K562 (cell line): Measurements from ENCODE around the gene ADD1. TPM values are rescaled to one million over a fixed set of nuclear protein-coding genes. Genes with fewer than 3 reads are reported as not detected.

Source experiments
- ATAC-seq: fragments of 200-7000 bp; cut with Tn5 transposase; 3 replicates; pipeline ENCODE4 v1.9.1; 2020; ENCODE audit warnings: moderate library complexity
- BruUV-seq: library from RNA; stranded (reverse); fragments of 400-500 nt; replicated peaks from 2 replicates; lab custom pipeline; 2021; lab: Mats Ljungman, UMichigan
- CTCF ChIA-PET: fragments of 300-600 bp; formaldehyde crosslinking; extraction: SDS; loops from one replicate; lab custom pipeline; 2021; ENCODE audit warnings: low intra/inter-chr PET ratio; lab: Yijun Ruan, JAX
- POLR2A ChIA-PET: fragments of 300-600, 350-650 bp; sonication (Branson Sonifier 250); formaldehyde crosslinking; extraction: SDS; loops from one replicate; lab custom pipeline; 2021; ENCODE audit warnings: antibody characterized with exemption, inconsistent platforms; lab: Yijun Ruan, JAX
- DNase-seq, 4 experiments: peaks; one replicate each; pipeline versions ENCODE4 v3.0.0 to v3.0.0-alpha.2; 2011 to 2018; ENCODE audit warnings: low spot score in 3 of 4, mixed read lengths in 3 of 4; ENCODE audit errors: extremely low read depth in 1 of 4
- FAIRE-seq: peaks from 2 replicates; lab custom pipeline; 2011; peaks lifted over from hg19 to GRCh38; lab: Jason Lieb, UNC
- H2AFZ ChIP-seq: 2 replicates; pipeline ENCODE4 v1.6.0; 2011; ENCODE audit warnings: low read depth, low read length, control low read depth, inconsistent platforms
- H3K27ac ChIP-seq: fragments of 200-600 bp; 3 replicates; pipeline ENCODE4 v1.8.0; 2011; ENCODE audit warnings: low read depth, mild to moderate bottlenecking, control low read depth, inconsistent platforms, low read length, moderate library complexity, mixed read lengths; ENCODE audit errors: extremely low read depth
- H3K27me3 ChIP-seq, 2 experiments: fragments of 300-600 bp in 1 of 2; 2 replicates in 1 of 2; 3 replicates in 1 of 2; pipeline versions ENCODE4 v1.6.0 to v1.8.0; 2011; ENCODE audit warnings: inconsistent platforms in 2 of 2, low read length in 2 of 2, mild to moderate bottlenecking in 1 of 2, mixed read lengths in 1 of 2, moderate library complexity in 1 of 2; ENCODE audit not compliant: control insufficient read depth in 2 of 2, insufficient read depth in 2 of 2
- H3K36me3 ChIP-seq: fragments of 300-600 bp; 3 replicates; pipeline ENCODE4 v1.8.0; 2011; ENCODE audit warnings: mild to moderate bottlenecking, low read length, inconsistent platforms; ENCODE audit not compliant: control insufficient read depth, insufficient read depth
- H3K4me1 ChIP-seq, 2 experiments: fragments of 200-600 bp in 1 of 2; replicated peaks in 1 of 2; 2 replicates in 1 of 2; 3 replicates in 1 of 2; pipeline versions ENCODE4 v1.5.1 to v1.8.0; 2011; ENCODE audit warnings: inconsistent platforms in 2 of 2, low read length in 2 of 2, mild to moderate bottlenecking in 1 of 2, mixed read lengths in 1 of 2, moderate library complexity in 1 of 2; ENCODE audit not compliant: control insufficient read depth in 2 of 2, insufficient read depth in 2 of 2
- H3K4me2 ChIP-seq: 2 replicates; pipeline ENCODE4 v1.6.1; 2011; ENCODE audit warnings: low read length, control low read depth, inconsistent platforms, mixed read lengths; ENCODE audit not compliant: insufficient read depth
- H3K4me3 ChIP-seq: fragments of 200-600 bp; sonication (generic), shearing (Covaris generic); 2 replicates; pipeline ENCODE4 v1.5.1; 2016; ENCODE audit warnings: control low read depth, inconsistent platforms
- H3K79me2 ChIP-seq: fragments of 200-600 bp; 3 replicates; pipeline ENCODE4 v1.8.0; 2011; ENCODE audit warnings: low read length, inconsistent platforms; ENCODE audit not compliant: control insufficient read depth, insufficient read depth
- H3K9ac ChIP-seq, 2 experiments: 2 replicates each; pipeline versions ENCODE4 v1.6.0 to v1.6.1; 2011; ENCODE audit warnings: low read depth in 2 of 2, low read length in 2 of 2, control low read depth in 1 of 2, inconsistent platforms in 1 of 2, mild to moderate bottlenecking in 1 of 2, mixed read lengths in 1 of 2; ENCODE audit not compliant: insufficient read depth in 1 of 2
- H3K9me1 ChIP-seq: one replicate; pipeline ENCODE4 v1.6.0; 2011; ENCODE audit warnings: inconsistent platforms, mild to moderate bottlenecking, low read length, moderate library complexity; ENCODE audit not compliant: control insufficient read depth, insufficient read depth
- H3K9me3 ChIP-seq: replicated peaks from 2 replicates; pipeline ENCODE4 v1.5.1; 2011; ENCODE audit warnings: low read depth, low read length, inconsistent platforms; ENCODE audit not compliant: control insufficient read depth, insufficient read depth
- H4K20me1 ChIP-seq: replicated peaks from 2 replicates; pipeline ENCODE4 v1.6.1; 2011; ENCODE audit warnings: low read length, inconsistent platforms, mixed read lengths; ENCODE audit not compliant: control insufficient read depth, insufficient read depth
- FOSL1 ChIP-seq: fragments of 200-800 bp; sonication (Bioruptor generic); conservative IDR thresholded peaks from 2 replicates; pipeline ENCODE4 v1.6.1; 2016; ENCODE audit warnings: missing genetic modification characterization, missing compliant biosample characterization
- HDAC6 ChIP-seq: IDR thresholded peaks from 2 replicates; pipeline ENCODE4 v1.6.1; 2012; ENCODE audit warnings: low read depth, mild to moderate bottlenecking, control low read depth, inconsistent platforms, low read length, moderate library complexity
- MAFF ChIP-seq: IDR thresholded peaks from 2 replicates; pipeline ENCODE4 v1.6.1; 2012; ENCODE audit warnings: low read length, improper control_type of control experiment
- MED1 ChIP-seq: sonication (generic); formaldehyde crosslinking; IDR thresholded peaks from 2 replicates; pipeline ENCODE4 v1.8.1; 2023; ENCODE audit warnings: missing genetic modification reagents, borderline replicate concordance
- MLX ChIP-seq, 2 experiments: fragments of 450-650 bp in 1 of 2; sonication (generic) in 1 of 2; formaldehyde crosslinking; conservative IDR thresholded peaks; 2 replicates each; pipeline versions ENCODE4 v1.4.0 to v1.8.1; 2020 to 2022; ENCODE audit warnings: mild to moderate bottlenecking in 1 of 2, missing genetic modification reagents in 1 of 2
- MYNN ChIP-seq, 2 experiments: sonication (generic); formaldehyde crosslinking in 1 of 2; IDR thresholded peaks; 2 replicates each; pipeline versions ENCODE4 v1.5.0 to v1.6.1; 2016 to 2020; ENCODE audit warnings: antibody characterized with exemption in 1 of 2, missing genetic modification reagents in 1 of 2
- NFYB ChIP-seq: IDR thresholded peaks from 2 replicates; pipeline ENCODE4 v1.6.1; 2011; ENCODE audit warnings: mild to moderate bottlenecking, moderate library complexity; ENCODE audit not compliant: insufficient read length; ENCODE audit errors: extremely low read depth
- PHTF2 ChIP-seq: fragments of 250-450 bp; sonication (Bioruptor Pico); IDR thresholded peaks from 2 replicates; pipeline ENCODE4 v1.5.0; 2021; ENCODE audit warnings: mild to moderate bottlenecking
- TAF15 ChIP-seq: fragments of 200-400 bp; formaldehyde crosslinking; IDR thresholded peaks from 2 replicates; pipeline ENCODE4 v1.6.1; 2017; ENCODE audit warnings: mild to moderate bottlenecking, low read depth, low read length, moderate library complexity
- TEAD2 ChIP-seq: fragments of 450-650 bp; IDR thresholded peaks from 2 replicates; pipeline ENCODE4 v1.6.1; 2016; ENCODE audit warnings: missing genetic modification characterization, control low read depth, missing compliant biosample characterization
- ZNF280B ChIP-seq: fragments of 250-450 bp; sonication (Bioruptor Pico); IDR thresholded peaks from 2 replicates; pipeline ENCODE4 v1.5.1; 2021; ENCODE audit warnings: mild to moderate bottlenecking
- ZSCAN32 ChIP-seq: fragments of 450-650 bp; formaldehyde crosslinking; IDR thresholded peaks from 2 replicates; pipeline ENCODE4 v1.4.0; 2020; ENCODE audit warnings: mild to moderate bottlenecking, moderate library complexity
- WGBS: fragments of 100-300 bp; shearing (Covaris generic); methylation state at CpG from one replicate; pipeline ENCODE4 v1.1.6; 2016; ENCODE audit warnings: low coverage, mixed read lengths; ENCODE audit not compliant: insufficient coverage; ENCODE audit errors: missing lambda C conversion rate; 5-methylcytosine and 5-hydroxymethylcytosine counted together
- in situ Hi-C: fragments of 300-500 bp; cut with MboI; formaldehyde crosslinking; loops from 4 replicates; pipeline ENCODE4 v1.15.0; 2018; ENCODE audit warnings: inconsistent platforms, mixed read lengths
- intact Hi-C: fragments of 100-400 bp; cut with micrococcal nuclease; formaldehyde crosslinking; loops from 2 replicates; pipeline ENCODE4 v1.14.2; 2022
- polyA plus RNA-seq, 8 experiments: library from polyadenylated mRNA; depleted of rRNA in 4 of 8; stranded (reverse) in 5 of 8; unstranded in 3 of 8; fragments of >200 nt; fragmentation: Nextera tagmentation in 2 of 8; fragmentation: Illumina TruSeq in 1 of 8; extraction: Ambion mirVana in 2 of 8; extraction: Trizol in 1 of 8; gene quantifications; 2 replicates each; pipeline versions ENCODE4 v1.2.1 to v1.2.3, GENCODE V29; 2011 to 2014; ENCODE audit warnings: inconsistent platforms in 1 of 8, missing spikeins in 1 of 8
- total RNA-seq, 7 experiments: library from RNA; depleted of rRNA in 6 of 7; stranded (reverse); fragments of >200 nt in 6 of 7; fragmentation: Illumina TruSeq in 2 of 7; extraction: Trizol in 2 of 7; gene quantifications; 2 replicates each; pipeline versions ENCODE4 v1.2.1 to v1.2.3, GENCODE V29; 2011 to 2021; ENCODE audit warnings: low replicate concordance in 1 of 7
- TF ChIP-seq, protein P1 (sequence below): fragments of 250-450 bp; sonication (Bioruptor Pico); IDR thresholded peaks from 2 replicates; pipeline ENCODE4 v1.8.0; 2022; ENCODE audit warnings: inconsistent platforms
- TF ChIP-seq, protein P2 (sequence below): fragments of 200-800 bp; sonication (Bioruptor generic); IDR thresholded peaks from 2 replicates; pipeline ENCODE4 v1.6.1; 2017; ENCODE audit warnings: missing genetic modification characterization, missing compliant biosample characterization

Gene ADD1
- total and polyA plus RNA-seq, 9 of the 15 experiments (the other 6 are each of a cell fraction or from before 2014, with no cell fraction given): 17.5 to 153 (median 74.0) TPM

DNA sequence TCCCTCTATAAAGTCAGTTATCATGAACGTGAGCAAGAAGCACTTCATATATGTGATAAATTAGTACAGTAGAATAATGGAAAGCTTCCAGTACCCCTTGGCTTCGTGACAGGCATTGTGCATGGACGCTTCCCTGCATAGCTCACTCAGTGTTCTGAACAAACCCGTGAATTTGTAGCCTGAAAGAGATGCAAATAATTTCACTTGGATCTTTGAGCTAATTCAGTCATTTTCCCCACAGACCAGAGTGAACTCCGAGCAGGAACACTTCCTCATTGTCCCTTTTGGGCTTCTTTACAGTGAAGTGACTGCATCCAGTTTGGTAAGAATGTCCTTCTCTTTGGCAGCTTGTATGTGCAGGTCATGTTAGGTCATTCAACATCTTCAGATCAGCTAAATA lies 50.1 kb downstream of the ADD1 start:
- CTCF ChIA-PET: no interaction called here
- no peak for FAIRE-seq
- intact Hi-C loops: no loop called here

More for the DNA sequence above, 50.1 kb downstream of the ADD1 start:
- no TSS peak for BruUV-seq
- POLR2A ChIA-PET: interaction anchor here (0.6 to 0.7 kb wide), 2 partner anchors 15 to 34 kb away, joined by 3 read pairs; no protein-coding TSS in a partner anchor
- Histone ChIP-seq H3K4me1 (no peaks in the 10 kb centered on the region), H3K36me3 (peaks cover 49% of the 10 kb centered on the region; the same call in 2 of the 3 replicates), H4K20me1 (no peaks in the 10 kb centered on the region), H3K79me2 (no peaks in the 10 kb centered on the region), H3K27me3 (no peaks in the 10 kb centered on the region), H3K9me3 (no peaks in the 10 kb centered on the region), H3K9me1 (no peaks in the 10 kb centered on the region), H3K4me3 (no peak overlapping the region), H2AFZ (no peak overlapping the region), H3K9ac (no peak overlapping the region), H3K4me2 (no peak overlapping the region), H3K27ac (no peak overlapping the region)
- in situ Hi-C loops: no loop called here
- TF ChIP-seq MAFF: no peak
- no peak for TF ChIP-seq HDAC6
- TF ChIP-seq PHTF2 (CRISPR knock-in tag): no peak
- no peak for TF ChIP-seq MED1 (CRISPR knock-in tag)
- TF ChIP-seq, protein P1, sequence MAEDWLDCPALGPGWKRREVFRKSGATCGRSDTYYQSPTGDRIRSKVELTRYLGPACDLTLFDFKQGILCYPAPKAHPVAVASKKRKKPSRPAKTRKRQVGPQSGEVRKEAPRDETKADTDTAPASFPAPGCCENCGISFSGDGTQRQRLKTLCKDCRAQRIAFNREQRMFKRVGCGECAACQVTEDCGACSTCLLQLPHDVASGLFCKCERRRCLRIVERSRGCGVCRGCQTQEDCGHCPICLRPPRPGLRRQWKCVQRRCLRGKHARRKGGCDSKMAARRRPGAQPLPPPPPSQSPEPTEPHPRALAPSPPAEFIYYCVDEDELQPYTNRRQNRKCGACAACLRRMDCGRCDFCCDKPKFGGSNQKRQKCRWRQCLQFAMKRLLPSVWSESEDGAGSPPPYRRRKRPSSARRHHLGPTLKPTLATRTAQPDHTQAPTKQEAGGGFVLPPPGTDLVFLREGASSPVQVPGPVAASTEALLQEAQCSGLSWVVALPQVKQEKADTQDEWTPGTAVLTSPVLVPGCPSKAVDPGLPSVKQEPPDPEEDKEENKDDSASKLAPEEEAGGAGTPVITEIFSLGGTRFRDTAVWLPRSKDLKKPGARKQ: no peak
- TF ChIP-seq ZSCAN32 (CRISPR knock-in tag): no peak
- TF ChIP-seq TAF15: no peak
- TF ChIP-seq ZNF280B: no peak
- TF ChIP-seq MLX (CRISPR knock-in tag; conservative IDR thresholded peaks at IDR 0.05): no peak
- TF ChIP-seq MYNN (IDR thresholded peaks at IDR 0.05): no peak
- no peak for TF ChIP-seq MYNN (CRISPR knock-in tag; IDR thresholded peaks at IDR 0.05)
- TF ChIP-seq TEAD2 (tag): no peak
- TF ChIP-seq NFYB: no peak
- no peak for TF ChIP-seq FOSL1
- TF ChIP-seq, protein P2, sequence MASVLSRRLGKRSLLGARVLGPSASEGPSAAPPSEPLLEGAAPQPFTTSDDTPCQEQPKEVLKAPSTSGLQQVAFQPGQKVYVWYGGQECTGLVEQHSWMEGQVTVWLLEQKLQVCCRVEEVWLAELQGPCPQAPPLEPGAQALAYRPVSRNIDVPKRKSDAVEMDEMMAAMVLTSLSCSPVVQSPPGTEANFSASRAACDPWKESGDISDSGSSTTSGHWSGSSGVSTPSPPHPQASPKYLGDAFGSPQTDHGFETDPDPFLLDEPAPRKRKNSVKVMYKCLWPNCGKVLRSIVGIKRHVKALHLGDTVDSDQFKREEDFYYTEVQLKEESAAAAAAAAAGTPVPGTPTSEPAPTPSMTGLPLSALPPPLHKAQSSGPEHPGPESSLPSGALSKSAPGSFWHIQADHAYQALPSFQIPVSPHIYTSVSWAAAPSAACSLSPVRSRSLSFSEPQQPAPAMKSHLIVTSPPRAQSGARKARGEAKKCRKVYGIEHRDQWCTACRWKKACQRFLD (CRISPR knock-in tag): no peak
- 79% methylated on average over 5 of the region's 5 CpGs for WGBS
- DNase-seq: no peak
- no peak for ATAC-seq
